ENCODE measurements around the gene LSM14B.

LSM14B gene

DNA sequence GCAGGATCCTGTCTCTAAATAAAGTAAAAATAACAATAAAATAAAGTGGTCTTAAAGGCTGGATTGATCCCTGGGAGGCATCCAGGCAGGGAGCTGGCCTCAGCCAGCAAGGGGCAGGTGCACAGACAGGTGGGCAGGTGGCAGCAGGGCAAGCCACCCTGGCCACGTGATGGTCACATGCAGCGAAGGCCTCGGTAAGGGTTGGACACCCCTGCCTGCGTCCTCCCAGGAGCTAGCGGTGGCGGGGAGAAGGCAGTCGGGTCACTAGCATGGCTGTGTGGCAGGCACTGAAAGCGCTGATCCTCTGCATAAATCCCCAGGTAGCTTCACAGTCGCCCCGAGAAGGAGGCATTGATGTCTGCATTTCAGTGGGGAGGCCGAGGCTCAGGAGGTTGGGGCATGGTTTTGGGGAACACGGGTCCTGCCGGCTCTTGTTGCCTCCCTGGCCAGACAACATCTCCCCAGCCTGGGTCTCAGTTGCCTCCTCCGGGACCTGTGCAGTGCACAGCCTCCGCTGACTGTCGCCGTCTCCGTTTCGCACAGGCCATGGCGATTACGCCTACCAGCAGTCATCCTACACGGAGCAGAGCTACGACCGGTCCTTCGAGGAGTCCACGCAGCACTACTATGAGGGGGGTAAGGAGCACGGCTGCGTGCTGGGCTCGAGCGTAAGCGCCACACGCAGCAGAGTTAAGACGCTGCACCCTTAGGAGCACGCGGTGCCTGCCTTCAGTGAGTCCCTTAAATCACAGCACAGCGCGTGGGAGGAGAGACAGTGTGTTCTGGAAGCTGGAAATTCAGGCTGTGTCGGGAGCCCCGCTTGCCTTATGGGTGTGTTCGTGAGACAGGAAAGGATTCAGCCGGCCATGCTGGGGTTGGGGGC is 42.8 kb downstream of the LSM14B start:
- no peak for DNase-seq (ENCODE audit: low read depth)

DNA sequence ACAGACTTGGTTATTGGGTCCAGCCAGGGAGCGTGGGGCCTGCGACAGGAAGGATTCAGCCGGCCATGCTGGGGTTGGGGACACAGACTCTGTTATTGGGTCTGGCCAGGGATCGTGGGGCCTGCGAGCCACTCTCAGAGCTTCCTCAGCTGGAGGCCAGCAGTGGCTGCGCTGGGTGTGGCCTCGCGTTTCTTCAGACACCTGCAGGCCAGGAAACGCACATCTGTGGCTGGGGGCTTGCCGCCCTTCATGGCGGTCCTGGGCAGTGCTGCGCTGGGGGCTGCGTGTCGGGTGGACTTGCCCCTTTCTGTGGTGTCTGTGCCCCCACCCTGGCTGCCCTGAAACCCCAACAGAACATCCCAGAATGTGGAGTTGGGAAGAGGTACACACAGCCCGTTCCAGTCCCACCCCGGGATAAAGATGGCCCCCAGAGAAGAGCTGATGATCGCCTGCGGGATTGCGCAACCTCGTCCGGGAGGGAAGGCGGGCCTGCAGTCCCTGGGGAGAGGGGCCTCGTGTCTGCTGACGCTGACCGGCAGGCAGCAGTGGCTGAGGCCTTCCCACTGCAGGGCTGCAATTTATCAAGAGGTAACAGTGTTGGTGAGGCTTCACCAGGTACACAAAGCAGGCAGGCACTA is 43.6 kb downstream of the LSM14B start:
- no peak for DNase-seq (ENCODE audit: low read depth)

DNA sequence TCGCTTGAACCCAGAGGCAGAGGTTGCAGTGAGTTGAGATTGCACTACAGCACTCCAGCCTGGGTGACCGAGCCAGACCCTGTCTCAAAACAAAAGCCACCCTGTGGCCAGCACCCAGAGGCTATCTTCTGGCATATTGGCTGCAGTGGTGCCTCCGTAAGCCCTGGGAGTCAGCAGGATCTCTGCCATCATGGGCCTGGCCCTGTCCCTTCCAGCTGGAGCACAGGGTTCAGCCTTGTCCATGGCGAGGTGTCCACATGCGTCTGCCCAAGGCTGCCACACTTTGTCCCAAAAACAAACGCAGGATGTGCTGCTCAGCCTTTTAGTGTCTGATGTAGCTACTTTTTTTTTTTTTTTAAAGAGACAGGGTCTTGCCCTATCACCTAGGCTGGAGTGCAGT is 45.2 kb downstream of the LSM14B start:
- DNase-seq (ENCODE audit: low read depth): no peak

DNA sequence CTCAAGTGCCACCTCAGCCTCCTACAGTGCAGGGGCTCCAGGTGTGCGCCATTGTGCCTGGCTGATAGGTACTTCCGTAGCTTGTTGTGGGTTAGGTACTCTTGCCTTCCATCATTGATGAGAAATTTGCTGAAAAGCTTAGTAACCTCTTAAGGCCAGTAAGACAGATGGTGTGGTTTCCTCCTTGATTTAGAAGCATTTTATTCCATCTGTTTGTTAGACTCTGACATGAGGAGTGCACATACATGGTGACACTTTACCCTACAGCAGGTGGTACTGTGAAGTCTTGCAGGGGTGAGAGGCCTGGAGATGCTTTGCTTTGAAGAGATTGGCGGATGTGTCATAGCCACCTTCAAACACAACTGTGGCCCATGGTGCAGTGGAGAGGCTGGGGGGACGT is 45.8 kb downstream of the LSM14B start:
- DNase-seq (ENCODE audit: low read depth): no peak

DNA sequence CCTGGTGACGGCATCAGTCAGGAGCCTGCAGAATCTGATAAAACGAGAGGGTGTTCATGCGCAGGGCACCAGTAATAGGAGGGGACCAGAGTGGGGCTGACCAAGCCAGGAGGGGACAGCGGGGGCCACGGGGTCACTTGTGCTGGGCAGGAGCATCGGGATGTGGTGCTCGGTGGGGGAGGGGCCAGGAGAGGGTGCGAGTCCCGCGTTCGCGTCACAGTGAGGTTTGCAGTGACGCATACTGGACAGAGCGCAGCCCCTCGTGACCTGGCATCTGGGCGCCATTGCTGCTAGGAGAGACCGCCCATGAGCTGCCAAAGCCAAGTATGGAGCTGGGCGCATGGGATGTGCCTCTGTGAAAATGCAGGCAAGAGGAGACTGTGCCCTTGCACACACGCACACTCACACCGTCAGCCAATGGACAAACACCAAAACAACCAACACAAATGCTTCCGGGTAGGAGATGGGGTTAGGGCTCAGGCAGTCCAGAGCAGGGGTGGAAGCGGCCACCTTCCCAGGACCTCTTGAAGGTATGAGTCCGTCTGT is 46.7 kb downstream of the LSM14B start:
- DNase-seq (ENCODE audit: low read depth): no peak

DNA sequence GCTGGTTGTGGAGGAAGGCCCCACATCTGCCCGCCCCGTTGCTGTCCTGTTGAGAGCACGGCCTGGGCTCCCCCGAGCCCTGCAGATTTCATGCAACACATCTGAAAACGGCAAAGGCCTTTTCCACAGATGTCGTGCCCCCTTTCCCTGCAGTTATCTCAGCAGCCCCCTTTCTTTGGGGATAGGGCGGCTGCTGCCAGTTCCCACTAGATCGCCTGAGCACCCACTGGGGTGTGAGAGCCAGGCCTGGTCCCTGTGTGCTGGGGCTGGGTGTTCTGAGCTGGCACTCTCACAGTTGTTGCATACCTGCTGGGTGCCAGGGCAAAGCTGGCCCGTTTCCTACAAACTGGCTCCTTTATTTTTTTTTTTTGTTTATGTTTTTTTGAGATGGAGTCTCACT is 48.3 kb downstream of the LSM14B start:
- DNase-seq (ENCODE audit: low read depth): no peak

DNA sequence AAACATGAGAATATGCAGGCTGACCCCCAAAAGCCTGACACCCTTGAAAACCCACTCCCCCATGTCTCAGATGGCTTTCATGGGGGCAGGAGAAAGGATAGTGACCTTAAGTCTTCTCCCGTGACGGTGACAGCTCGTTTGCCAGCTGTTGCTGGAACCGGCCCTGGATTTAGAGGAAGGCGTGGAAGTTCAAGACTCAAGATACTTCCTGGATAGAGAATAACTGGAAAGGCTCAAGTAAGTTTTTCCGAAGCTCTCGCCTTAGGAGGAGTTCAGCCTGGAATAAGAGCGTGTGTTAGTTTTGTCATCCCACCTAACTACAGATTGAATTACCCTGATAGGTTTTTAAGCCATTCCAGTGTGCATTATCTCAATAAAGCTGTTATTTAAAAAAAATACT is 49.0 kb downstream of the LSM14B start:
- no peak for DNase-seq (ENCODE audit: low read depth)

DNA sequence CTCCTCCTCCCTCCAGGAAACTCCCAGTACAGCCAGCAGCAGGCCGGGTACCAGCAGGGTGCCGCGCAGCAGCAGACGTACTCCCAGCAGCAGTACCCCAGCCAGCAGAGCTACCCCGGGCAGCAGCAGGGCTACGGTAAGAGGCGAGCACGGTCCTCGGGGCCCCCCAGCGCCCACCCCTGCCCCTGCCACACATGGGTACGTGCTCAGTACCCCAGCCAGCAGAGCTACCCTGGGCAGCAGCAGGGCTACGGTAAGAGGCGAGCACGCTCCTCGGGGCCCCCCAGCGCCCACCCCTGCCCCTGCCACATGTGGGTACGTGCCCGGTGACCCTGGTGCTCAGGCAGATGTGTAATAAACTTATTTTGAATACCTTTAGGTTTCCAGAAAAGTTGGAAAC is 50.4 kb downstream of the LSM14B start:
- no peak for DNase-seq (ENCODE audit: low read depth)

DNA sequence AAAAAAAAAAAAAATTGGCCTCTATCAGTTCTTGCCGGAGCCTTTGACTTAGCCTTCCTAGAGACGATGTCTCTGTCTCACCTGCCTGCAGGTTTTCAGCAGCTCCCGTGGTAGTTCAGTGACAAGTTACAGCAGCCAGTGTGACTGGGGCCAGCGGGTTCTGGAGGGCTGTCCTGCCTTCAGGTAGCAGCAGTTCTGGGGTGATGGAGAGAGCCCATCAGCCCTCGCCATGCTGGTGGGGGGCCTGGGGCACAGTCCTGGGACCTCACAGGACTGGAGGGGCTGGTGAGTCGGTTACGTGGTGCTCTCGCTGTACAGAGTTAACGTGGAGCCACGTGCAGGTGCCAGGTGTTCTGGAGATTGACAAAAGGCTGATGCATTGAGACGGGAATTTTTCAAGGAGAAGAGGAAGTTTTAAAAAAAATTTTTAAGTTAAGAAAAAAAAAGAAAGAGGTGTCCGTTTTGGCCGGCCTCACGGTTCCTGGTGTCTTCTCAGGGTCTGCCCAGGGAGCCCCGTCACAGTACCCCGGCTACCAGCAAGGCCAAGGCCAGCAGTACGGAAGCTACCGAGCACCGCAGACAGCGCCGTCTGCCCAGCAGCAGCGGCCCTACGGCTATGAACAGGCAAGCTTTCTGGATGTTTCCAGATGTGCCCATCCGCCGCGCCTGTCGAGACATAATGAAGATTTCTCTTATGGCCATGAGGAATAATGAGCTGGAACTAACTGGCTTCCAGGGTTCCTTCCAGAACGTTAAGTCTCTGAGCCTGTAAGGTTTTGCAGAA is 51.9 kb downstream of the LSM14B start:
- DNase-seq (ENCODE audit: low read depth): no peak

DNA sequence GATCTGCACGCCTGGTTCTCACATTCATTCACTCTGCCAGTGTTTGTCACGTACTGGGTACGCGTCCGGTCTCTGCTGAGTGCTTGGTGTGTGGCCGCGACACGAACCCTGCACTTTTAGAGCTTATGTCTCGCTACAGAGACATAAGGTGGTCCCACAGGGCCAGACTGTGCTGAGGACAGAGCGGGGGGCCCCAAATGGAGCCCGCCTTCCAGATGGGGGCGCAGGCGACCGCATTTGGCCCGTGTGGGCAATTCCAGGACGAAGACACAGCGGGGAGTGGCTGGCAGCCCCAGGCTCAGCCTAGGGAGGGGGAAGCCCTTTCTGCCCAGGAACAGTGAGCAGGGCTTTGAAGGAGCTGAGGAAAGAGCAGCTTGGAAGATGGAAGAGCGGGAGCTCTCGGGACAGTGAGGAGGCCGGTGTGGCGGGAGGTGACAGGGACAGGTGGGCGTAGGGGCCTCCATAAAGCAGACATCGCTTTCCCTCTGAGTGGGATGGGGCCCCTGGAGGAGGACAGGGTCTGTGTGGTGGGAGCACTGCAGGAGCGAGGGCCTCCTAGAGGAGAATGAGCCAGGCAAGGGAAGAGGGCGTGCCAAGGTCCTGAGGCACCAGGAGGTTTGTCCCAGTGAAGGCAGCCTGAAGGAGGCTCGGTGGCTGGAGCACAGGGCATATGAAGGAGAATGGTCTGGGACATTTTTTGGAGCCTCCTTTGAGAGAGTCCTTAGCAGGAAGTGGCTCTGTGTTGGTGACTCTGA is 52.8 kb downstream of the LSM14B start:
- no peak for DNase-seq (ENCODE audit: low read depth)

DNA sequence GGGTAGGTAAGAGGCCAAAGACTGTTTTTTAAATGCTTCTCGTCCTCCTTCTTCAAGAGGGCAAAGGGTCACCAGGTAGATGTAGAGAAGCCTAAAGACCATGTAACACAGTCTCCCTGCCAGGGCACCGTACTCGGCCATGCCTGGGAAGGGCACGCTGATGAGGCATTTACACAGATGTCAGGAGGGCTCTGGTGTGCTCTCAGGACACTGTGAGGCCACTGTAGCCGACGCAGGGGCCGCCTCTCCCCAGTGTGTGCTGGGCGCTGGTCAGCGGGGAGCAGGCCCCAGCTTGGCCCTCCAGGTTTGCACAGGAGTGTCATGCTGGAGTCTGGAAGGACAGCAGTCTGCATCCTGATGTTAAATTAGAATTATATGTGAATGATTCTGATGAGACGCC is 53.4 kb downstream of the LSM14B start:
- DNase-seq (ENCODE audit: low read depth): no peak

DNA sequence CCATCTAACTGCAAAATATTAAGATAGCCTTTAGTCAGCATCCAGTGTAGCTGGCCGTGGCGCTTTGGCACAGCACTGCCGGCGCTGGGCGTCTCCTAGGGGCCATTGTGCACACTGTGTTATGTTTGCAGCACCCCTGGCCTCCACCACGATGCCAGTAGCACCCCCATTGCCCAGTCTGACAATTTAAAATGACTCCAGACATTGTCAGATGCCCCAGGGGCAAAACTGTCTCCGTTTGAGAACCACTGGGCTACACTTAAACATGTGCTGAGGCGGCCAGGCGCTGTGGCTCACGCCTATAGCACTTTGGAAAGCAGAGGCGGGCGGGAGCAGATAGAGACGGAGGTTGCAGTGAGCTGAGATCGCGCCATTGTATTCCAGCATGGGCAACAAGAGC is 54.6 kb downstream of the LSM14B start:
- DNase-seq (ENCODE audit: low read depth): no peak

DNA sequence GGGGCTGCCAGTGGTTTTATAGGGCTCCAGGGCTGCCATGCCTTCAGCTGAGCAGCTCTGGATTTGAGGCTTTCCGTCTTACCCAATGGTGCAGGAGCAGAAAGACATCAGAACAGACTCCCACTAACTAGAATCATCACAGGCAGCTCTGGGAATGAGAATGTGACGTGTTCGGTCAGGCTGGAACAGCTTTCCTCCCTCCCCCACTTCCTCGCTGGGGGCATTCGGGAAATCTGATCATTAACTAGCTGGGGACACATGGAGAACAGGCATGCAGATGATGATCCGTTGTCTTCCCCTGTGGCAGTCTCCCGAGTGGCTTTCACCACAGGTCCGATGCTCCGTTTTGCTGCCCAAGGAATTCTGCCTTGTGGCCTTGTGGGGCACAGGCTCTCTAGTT is 55.0 kb downstream of the LSM14B start:
- no peak for DNase-seq (ENCODE audit: low read depth)

DNA sequence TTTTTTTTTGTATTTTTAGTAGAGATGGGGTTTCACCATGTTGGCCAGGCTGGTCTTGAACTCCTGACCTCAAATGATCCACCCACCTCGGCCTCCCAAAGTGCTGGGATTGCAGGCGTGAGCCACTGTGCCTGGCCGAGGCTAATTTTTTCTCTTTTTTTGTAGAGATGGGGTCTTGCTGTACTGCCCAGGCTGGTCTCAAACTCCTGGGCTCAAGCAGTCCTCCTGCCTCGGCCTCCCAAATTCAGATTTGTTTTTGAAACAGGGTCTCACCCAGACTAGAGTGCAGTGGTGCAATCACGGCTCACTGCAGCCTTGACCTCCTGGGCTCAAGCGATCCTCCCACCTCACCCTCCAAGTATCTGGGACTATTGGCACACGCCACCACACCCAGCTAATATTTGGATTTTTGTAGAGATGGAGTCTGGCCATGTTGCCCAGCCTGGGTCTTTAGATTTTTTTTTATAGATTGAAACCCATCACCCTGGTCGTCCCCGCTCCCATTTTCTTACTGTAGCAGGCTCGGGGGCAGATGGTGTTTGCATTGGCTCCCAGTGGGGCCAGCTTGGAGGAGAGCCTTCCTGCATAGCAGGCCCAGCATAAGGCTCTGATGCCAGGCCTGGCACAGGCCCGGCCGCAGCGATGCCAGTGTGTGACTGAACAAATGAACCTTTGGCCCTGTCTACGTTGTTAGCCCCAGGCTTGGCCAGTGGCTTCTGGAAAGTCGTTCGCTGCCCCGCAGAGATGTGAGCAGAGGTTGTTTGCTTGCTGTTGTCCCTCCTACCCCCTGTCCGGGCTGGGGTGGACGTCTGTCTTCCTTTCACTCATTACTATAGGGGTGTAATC is 56.3 kb downstream of the LSM14B start:
- DNase-seq (ENCODE audit: low read depth): no peak

DNA sequence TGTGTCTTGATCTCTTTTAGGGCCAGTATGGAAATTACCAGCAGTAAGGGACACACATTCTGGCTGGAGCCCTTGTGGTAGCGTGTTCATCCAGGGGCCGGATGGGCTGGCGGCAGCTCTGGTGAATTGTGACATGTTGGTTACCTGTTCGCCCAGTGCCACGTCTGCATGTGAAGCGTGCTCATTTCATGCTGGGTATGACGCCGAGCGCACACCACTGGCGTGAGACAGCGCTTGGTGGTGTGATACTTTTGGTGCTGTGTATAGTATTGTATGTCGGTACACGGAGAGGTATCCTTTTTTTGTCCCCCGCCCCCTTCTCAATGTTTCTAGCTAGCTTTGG is 56.9 kb downstream of the LSM14B start:
- DNase-seq (ENCODE audit: low read depth): no peak

DNA sequence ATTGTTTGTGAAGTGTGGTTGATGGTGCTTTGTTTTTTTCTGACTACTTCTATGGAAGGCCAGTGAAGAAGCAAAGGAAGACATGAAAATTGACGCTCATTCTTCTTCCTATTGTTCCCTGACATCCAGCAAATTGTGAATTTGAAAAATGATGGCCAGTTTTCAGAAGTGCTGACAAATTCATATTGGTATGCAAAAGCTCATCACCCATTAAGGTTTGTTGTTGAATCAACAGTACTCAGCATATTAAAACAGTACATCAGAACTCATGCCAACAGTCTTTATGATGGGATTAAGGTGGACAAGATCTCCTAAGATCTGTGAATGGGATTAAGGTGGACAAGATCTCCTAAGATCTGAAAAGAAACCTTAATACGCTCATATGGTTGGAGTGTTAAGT is 59.5 kb downstream of the LSM14B start:
- no peak for DNase-seq (ENCODE audit: low read depth)

DNA sequence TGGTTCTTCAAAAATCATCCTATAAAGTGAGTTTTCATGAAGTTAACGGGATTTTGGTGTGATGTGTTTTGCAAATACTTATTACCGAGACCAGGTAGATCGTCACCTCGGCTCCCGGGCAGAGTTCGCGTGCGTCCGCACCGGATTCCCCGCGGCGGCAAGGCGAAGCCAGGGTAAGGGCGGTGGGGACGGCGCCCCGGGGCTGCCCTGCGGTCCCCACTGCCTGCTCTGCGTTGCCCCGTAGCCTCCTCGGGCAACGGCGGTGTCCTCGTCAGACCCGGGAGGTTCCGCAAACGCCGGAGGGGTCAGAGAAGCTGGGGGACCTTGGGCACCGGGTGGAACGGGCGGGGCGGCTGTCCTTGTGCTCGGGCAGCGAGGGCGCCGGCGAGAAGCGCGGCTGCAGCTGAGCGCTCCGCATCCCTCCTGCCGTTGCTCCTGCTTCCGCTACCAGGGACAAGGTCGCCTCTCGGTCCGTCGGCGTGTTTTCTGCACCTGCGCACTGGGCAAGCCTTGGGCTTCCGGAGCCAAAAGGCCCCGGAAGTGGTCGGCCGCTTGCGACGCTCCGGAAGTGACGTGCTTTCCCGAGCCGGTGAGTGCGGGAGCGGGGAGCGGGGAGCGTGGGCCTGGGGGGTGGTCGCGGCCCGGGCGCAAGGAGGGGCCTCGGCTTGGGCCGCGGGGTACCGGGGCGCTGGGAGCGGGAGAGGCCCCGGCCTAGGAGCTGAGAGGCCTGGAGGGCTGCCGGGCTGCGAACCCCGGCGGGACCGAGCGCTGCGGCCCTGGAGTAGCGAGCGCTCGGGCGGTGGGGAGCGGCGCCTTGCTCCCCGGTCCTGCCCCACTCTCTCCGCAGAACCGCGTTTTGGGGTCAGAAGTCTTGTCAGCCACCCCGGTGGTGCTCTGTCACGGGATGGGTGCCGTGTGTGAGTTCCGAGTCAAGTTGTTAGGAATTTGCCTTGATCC is 60.5 kb downstream of the LSM14B start, which contains the start of gene MTG2:
TSS of gene MTG2 (plus strand) at position 560 of the 957 bp plus-strand sequence. CDS start 10,393 bp downstream, outside the sequence.
- DNase-seq (ENCODE audit: low read depth): peak; percentile 93

DNA sequence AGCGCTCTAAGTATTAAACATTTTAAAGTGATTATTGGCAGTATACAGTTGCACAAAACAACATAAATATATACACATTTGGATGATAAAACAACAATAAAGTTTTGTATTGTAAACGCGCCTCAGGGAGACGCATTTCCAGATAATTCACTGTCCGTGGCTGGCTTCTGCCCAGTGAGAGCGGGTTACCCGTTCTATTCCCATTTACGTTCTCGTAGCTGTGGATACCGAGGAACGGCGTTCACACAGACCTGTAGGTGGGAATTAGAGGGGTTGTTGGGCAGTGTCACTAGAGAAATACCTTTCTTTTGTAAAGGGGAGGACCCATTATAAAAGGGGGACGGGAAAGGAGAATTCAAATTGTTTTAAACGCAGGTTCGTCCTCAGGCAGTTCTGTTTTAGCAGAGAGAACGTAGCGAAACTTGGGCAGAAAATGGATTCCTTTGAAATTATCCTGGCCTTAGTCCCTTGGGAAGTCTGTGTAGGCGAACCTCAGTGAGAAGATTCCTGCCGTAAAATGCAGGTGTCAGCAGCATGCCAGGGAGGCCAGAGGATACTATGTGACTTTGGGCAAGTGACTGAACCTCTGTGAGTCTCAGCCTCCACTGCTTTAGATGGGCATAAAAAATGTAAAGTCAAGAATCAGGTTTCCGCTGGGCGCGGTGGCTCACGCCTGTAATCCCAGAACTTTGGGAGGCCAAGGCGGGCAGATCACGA is 61.3 kb downstream of the LSM14B start:
- no peak for DNase-seq (ENCODE audit: low read depth)
